HG02885 (cell line): ENCODE results near the gene FNDC1.

Source experiments
- ATAC-seq: cut with Tn5 transposase; IDR thresholded peaks from one replicate; pipeline ENCODE4 v1.9.1; 2021; ENCODE audit warnings: mild to moderate bottlenecking; ENCODE audit not compliant: unreplicated experiment, poor library complexity

FNDC1 gene

GRCh38 chr6:159203304-159204005, 34.3 kb downstream of the FNDC1 start:
- ATAC-seq: no peak

GRCh38 chr6:159204605-159205004, 35.4 kb downstream of the FNDC1 start:
- no peak for ATAC-seq

DNA sequence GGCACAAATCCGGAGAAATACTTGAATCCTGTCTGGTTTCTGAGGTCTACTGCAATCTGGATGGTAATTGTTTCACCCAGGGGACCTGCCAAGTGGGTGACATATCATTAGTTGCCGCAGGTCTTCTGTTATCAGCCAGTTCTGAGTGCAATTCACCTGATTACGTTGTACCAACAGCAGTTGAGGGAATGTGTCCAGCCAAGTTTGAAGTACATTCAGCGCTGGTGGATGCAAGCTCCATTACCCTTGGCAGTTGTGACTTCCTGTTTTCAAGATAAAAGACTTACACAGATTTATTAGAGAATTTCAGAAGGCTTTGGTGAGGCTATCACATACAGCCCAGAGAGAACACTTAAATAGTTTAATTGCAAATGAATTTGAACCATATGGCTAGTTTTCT, 42.8 kb downstream of the FNDC1 start:
- ATAC-seq: no peak

DNA sequence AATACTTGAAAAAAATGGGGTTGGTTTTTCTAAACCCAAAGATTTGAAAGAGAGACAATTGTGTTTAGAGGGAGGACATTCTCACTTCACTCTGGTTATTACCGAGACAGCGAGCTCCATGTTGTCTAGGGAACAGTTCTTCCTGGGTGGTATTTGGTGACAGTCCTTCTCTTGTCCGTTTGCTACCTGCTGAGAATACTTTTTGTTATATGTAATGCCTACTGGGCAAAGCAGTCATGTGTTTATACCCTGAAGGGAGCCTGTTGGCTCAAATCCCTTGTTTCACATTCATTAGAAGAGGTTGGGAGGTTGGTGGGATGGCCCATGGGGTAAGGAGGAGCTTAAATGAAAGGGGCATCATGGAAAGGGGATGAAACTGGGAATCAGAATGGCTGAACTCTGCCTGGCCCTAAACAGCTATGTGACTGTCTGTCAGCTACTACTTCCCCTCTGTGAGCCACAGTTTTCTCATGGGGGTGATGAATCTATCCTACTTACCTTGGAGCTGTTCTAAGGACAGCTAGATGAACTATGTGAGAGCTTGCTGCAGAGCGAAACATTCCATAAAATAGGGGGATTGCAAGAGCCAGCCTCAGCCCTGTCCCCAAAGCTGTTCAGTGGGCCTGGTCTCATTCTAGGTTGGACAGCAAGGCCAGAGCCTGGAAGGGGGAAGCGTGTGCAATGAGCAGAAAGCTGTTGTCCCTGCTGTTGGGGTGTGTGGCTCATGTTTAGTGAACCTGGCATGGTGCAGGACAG, 43.5 kb downstream of the FNDC1 start:
- ATAC-seq: no peak

DNA sequence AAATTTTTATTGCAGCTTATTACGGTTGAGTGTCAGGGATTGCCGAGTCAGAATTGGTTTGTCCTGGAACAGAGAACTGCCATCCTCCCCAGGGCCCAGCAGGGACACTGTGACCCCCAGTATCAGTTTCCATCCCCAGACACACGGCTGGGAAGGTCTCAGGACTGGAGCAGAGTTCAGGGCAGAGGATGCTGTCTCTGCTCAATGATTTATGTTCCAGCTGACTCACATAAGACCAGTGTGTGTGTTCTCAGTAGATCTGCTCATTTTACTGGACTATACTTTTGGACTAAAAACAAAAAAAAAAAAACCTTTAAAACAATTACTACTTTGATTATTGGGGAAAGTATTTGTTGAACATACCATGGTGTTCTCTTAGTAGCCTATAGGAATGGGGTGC, 44.2 kb downstream of the FNDC1 start:
- no peak for ATAC-seq

GRCh38 chr6:159214281-159214680, 45.1 kb downstream of the FNDC1 start:
- no peak for ATAC-seq

- ATAC-seq: peak; percentile 79
Measured at GRCh38 chr6:159217595-159218275, 48.5 kb downstream of the FNDC1 start.

DNA sequence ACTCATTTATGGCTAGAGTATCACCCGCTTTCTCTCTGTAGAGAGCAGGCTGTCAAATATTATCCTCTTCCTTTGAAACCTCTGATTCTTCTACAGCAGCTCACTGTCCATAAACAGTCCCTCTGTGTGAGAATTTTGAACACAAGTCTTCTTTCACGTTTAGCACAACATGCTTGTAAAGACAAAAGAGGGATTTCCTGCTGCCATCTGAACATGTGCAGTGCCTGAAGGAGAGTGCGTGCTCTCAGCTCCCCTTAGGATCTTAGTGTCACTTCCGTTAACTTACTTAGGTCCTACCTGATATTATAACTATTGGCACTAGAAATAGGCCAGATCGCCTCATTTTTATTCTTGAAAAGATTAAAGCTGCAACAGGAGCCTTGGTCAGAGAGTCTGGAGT, 50.9 kb downstream of the FNDC1 start:
- ATAC-seq: no peak

DNA sequence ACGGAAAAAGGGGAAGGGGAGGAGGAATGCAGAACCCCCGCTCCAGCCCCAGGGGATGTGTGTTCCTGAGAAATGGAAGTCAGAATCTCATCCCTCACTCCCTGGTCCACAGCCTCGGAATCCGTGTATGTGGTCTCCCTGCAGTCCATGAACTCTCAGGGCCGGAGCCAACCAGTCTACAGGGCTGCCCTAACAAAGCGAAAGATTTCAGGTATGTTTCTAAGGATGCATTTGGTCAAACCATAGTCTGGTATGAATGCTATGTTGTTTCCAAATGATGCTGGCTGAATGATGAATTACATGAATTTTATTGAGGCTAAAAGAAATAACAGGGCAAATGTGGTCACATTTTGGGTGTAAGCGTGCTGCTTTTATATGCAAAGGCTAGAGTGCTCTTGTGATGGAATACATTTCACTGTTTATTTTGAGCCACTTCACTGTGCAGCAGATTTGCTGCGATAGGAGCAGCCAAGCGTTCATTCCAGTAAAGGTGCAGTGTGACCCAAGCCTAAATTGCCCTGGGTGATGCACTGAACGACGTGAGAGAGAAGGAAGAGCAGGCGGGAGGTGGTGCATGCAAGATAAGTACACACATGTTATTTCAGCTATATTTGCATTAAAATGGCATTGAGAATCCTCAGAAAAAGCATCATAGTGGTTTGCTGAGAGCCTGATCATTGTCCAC, 52.4 kb downstream of the FNDC1 start:
- ATAC-seq: no peak

DNA sequence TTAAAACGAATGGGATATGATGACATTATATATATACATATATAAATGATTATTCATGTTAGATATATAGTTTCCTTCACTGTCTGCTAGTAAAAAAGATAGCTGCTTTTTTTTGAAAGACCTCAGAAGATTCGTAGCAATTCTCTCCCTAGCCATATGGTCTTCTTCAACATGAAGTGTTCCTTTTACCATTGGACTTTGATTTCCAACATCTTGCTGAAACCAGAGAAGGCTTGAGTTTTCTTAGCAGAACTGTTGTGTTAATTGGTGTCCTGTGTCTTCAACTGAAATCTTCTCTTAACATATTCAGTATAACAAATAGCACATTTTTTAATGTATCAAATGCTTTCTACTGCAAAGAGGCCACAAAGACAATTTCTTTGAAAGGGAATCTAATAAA, 55.3 kb downstream of the FNDC1 start:
- ATAC-seq: no peak

GRCh38 chr6:159229651-159230051, 60.5 kb downstream of the FNDC1 start:
- no peak for ATAC-seq

- ATAC-seq: no peak
Measured at GRCh38 chr6:159232106-159232645, 63.0 kb downstream of the FNDC1 start.

GRCh38 chr6:159232751-159233150, 63.6 kb downstream of the FNDC1 start:
- ATAC-seq: no peak

GRCh38 chr6:159233365-159234101, 64.3 kb downstream of the FNDC1 start:
- ATAC-seq: no peak

DNA sequence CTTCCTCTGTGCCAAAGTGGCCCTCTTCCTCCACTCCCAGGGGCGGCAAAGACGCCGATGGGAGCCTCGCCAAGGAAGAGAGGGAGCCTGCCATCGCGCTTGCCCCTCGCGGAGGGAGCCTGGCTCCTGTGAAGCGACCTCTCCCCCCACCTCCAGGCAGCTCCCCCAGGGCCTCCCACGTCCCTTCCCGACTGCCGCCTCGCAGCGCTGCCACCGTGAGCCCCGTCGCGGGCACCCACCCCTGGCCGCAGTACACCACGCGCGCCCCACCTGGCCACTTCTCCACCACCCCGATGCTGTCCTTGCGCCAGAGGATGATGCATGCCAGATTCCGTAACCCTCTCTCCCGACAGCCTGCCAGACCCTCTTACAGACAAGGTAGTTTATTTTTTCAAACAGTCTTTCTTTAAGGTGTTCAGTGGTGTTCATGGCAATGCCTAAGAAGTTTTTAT, 64.9 kb downstream of the FNDC1 start:
- ATAC-seq: no peak

DNA sequence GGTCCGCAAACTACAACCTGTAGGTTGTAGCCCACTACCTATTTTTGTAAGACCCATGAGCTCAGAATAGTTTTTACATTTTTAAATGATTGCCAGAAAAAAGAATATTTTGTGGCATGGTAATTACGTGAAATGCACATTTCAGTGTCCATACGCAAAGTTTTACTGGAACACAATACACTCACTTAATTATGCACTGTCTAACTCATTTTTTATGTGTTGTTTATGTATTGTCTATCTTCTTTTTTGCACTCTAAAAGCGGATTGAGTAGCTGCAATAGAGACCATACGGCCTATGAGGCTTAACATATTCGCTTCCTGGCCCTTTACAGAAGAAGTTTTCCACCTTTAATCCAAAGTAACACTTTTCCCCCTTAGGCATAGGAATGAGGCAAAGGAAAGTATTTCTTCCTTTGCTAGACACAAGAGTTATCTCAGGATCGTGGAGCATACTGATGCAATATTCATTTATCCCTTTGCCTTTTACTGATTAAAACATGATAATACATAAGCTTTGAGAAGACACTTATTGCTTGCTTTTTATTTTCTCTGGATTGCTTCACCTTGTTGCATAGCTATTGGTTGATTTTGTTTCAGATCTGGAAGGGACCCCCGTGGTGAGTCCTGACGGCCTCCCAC, 69.8 kb downstream of the FNDC1 start:
- no peak for ATAC-seq

DNA sequence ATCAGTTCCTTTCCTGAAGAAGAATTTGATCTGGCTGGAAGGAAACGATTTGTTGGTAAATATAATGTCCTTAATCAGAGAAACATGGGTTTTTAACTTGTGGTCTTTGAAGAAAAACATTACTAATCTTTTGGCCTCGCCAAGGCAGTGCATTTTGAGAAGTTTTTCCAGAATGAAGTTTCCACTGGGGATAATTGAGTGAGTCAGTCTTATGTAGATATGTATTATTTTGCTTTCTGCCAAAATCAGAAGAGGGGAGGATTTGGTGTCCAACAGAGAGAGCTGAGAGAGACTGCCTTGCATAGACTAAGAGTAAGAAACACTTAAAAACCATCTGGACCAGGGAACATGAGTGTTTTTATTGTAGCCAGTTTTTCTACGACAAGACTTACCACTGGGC, 79.9 kb downstream of the FNDC1 start:
- ATAC-seq: no peak

DNA sequence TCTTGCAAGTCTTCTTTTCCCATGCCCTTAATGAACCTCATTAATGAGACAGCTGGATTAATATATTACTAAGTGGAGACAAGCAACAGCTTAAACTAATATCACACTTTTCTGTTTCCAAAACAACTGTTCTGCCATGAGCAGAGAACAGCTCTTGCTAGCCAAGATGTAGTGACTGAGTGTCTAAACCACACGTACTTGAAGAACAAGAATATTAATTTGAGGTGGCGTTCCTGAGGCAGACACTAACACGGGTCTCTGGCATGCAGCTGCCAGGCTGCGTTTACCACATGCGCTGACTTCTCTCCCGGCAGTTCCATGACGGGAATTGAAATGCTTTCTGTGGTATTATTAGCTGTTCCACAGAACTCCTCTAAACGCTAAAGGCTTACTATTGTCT, 80.6 kb downstream of the FNDC1 start:
- ATAC-seq: no peak

DNA sequence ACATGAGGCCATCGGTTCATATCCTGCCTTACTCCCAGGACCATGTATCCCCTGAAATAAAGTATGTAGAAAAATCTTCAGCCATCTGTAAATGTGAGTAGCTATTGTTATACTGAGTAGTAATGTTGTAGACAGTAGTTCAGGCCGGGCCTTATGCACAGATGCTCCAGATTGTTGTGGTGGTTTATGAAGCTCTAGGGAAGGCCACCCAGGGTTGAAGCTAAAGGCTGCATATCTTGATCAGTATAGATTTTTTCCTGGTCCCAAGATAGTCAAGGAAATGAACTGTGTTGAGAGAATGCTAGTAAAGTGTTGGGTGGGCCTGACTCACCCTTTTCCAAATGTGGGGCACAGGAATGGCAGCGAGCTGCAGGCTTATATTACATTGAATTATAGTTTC, 81.4 kb downstream of the FNDC1 start:
- ATAC-seq: no peak
